NB4 (cell line): ENCODE results near the gene ANTXR1.

Experiments
- CTCF ChIP-seq: IDR thresholded peaks from one replicate; pipeline ENCODE4 v1.5.1; 2012; ENCODE audit warnings: low read depth, low read length
- POLR2A ChIP-seq: IDR thresholded peaks from 2 replicates; pipeline ENCODE4 v1.6.1; 2011; ENCODE audit warnings: mild to moderate bottlenecking; ENCODE audit not compliant: insufficient read length; ENCODE audit errors: extremely low read depth

- TF ChIP-seq CTCF (no peak), POLR2A (no peak)
Measured at GRCh38 chr2:69237070-69237670, 224.2 kb downstream of the ANTXR1 start.
